Measurements from ENCODE around the gene TROAP. TPM values are rescaled to one million over a fixed set of nuclear protein-coding genes. Genes with fewer than 3 reads are reported as not detected.

The TROAP gene
- total RNA-seq, 1 donor from 2014 or later = 66.3 TPM

- H3K27me3 Mint-ChIP-seq = peaks cover 3% of the 10 kb centered on the region
- H3K4me3 Mint-ChIP-seq = no peak overlapping the region
- H3K4me1 Mint-ChIP-seq (ENCODE audit: unreplicated experiment) = peaks cover 11% of the 10 kb centered on the region
- TF ChIP-seq CTCF (conservative IDR thresholded peaks at IDR 0.05) = no peak
- H3K9me3 Mint-ChIP-seq = no peaks in the 10 kb centered on the region
- H3K27ac Mint-ChIP-seq = no peak overlapping the region
- no peaks in the 10 kb centered on the region for H3K36me3 Mint-ChIP-seq
- DNase-seq (ENCODE audit: extremely low spot score, unreplicated experiment) = no peak
These were observed 39.0 kb downstream of the TROAP start for GRCh38 chr12:49362077-49362476.

- H3K27me3 Mint-ChIP-seq = no peaks in the 10 kb centered on the region
- no peak overlapping the region for H3K4me3 Mint-ChIP-seq
- no peaks in the 10 kb centered on the region for H3K36me3 Mint-ChIP-seq
- no peak for DNase-seq (ENCODE audit: extremely low spot score, unreplicated experiment)
- no peak for TF ChIP-seq CTCF (conservative IDR thresholded peaks at IDR 0.05)
- H3K4me1 Mint-ChIP-seq (ENCODE audit: unreplicated experiment) = peaks cover 18% of the 10 kb centered on the region
- no peaks in the 10 kb centered on the region for H3K9me3 Mint-ChIP-seq
- H3K27ac Mint-ChIP-seq = no peak overlapping the region
These were observed 41.9 kb downstream of the TROAP start for GRCh38 chr12:49364989-49365388.

GRCh38 chr12:49365542-49365941, 42.5 kb downstream of the TROAP start:
- Mint-ChIP-seq H3K36me3 (no peaks in the 10 kb centered on the region), H3K9me3 (no peaks in the 10 kb centered on the region), H3K27me3 (no peaks in the 10 kb centered on the region), H3K4me3 (peak overlapping the region; percentile 95), H3K27ac (no peak overlapping the region), H3K4me1 (ENCODE audit: unreplicated experiment) (peaks cover 20% of the 10 kb centered on the region)
- DNase-seq (ENCODE audit: extremely low spot score, unreplicated experiment) = no peak
- no peak for TF ChIP-seq CTCF (conservative IDR thresholded peaks at IDR 0.05)

GRCh38 chr12:49366096-49366651, 43.1 kb downstream of the TROAP start:
- Mint-ChIP-seq H3K4me3 (peak overlapping the region; percentile 95), H3K4me1 (ENCODE audit: unreplicated experiment) (peaks cover 20% of the 10 kb centered on the region), H3K36me3 (peaks cover 2% of the 10 kb centered on the region), H3K9me3 (no peaks in the 10 kb centered on the region), H3K27ac (peak overlapping the region; percentile 85), H3K27me3 (no peaks in the 10 kb centered on the region)
- TF ChIP-seq CTCF (conservative IDR thresholded peaks at IDR 0.05) = no peak
- DNase-seq (ENCODE audit: extremely low spot score, unreplicated experiment) = no peak

GRCh38 chr12:49366652-49367380, 43.8 kb downstream of the TROAP start:
- Mint-ChIP-seq H3K4me3 (peak overlapping the region; percentile 95), H3K36me3 (peaks cover 5% of the 10 kb centered on the region), H3K27me3 (no peaks in the 10 kb centered on the region), H3K4me1 (ENCODE audit: unreplicated experiment) (peaks cover 20% of the 10 kb centered on the region), H3K9me3 (no peaks in the 10 kb centered on the region), H3K27ac (peak overlapping the region; percentile 85)
- peak; percentile 99 for DNase-seq (ENCODE audit: extremely low spot score, unreplicated experiment)
- peak; percentile 54 for TF ChIP-seq CTCF (conservative IDR thresholded peaks at IDR 0.05)
